HG02938 (cell line): ENCODE results near the gene TFCP2L1.

Source experiments
- ATAC-seq: cut with Tn5 transposase; IDR thresholded peaks from one replicate; pipeline ENCODE4 v1.9.1; 2021; ENCODE audit warnings: mild to moderate bottlenecking, moderate library complexity; ENCODE audit not compliant: unreplicated experiment

The TFCP2L1 gene

DNA sequence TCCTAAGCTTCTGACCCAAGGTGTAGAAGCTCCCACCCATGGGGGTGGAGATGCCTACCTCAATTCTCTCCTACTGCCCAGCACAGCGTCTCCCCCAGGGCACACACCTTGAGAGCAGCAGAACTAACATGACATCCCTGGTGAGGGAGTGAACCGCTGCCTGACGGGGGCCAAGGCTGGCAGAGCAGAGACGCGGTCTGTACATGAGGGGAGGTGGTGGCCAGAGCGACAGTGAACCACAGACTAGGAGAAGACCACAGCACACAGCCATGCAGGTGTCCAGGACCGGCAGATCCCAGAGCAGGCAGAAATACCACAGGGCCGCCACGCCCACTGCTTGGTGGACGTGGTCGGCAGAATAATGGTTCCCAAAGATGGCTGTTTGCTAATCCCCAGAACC lies 40.4 kb downstream of the TFCP2L1 start:
- ATAC-seq = no peak

DNA sequence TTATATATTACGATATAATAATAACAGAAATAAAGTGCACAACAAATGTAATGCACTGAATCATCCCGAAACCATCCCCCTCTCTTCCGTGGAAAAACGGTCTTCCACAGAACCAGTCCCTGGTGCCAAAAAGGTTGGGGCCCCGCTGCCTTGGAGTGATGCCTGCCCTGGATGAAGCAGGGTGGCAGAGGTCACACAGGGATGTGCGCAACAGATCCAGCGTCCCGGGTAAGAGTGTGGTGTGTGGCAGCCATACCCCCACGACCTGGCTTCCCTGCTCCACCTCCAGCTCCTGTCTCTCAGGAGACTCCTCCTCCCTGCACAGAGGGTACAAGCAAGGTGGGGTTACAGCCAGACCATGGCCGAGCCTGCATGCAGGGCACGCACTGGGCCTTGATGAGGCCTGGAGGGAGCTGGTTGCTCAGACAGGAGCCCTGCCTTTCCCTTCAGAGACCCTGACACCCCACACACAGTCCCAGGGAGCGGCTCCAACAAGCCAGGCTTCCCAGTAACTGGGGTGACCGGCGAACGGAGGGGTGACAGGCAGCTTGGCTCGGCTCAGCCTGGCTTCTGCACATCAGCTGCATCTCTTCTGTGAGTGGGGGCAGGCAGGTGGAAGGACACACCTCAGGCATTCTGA lies 41.1 kb downstream of the TFCP2L1 start:
- ATAC-seq = no peak

DNA sequence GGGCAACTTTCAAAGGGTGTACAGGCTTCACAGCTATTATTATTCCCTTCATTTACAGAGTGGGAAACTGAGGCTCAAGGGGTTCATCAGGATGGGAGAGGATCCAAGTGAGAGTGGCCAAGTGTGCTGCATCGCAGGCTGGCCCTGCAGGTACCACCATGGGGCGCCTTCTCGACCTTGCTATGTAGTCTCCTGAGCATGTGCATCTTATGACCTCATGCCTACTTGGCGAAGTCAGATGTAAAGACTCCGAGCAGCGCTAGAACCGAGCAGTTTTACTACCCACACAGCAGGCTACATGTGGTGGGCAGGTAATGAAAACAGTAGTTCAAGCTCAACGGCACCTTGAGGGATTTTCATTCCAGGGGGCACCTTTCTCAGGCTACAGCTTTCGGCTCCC lies 42.0 kb downstream of the TFCP2L1 start:
- no peak for ATAC-seq

DNA sequence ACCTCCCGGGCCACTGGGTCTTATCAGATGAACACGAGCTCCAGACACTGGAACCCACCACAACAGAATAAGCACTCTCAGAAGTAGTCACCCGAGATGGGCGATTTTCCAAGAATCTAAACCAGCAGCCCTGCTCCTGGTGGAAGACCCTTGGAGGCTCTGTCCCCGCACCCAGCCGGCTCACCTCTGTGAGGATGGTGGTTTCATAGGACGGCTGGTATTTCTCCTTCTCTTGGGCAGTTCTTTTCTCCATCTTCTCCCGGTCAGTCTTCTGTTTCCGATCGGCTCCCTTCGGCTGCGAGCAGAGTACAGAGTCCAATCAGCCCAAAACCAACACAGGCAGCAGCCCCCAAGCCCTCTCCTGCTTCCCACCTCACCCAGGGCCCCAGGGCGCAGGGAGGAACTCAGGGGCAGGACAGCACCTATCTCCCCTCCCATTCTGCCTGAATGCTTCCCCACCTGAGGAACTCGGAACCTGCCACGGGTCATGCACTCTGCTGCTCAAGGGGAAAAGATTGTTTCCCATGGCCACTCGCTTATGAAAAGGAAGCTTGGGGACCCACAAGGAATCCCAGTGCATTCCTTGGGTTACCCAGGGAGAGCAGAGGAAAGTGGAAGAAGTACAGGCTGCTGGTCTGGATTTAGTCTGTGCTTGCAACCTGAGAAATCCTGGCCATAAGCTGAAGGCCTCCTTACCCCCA lies 42.7 kb downstream of the TFCP2L1 start:
- no peak for ATAC-seq

- no peak for ATAC-seq
These were observed 43.5 kb downstream of the TFCP2L1 start for GRCh38 chr2:121241466-121241865.

GRCh38 chr2:121240436-121240835 lies 44.6 kb downstream of the TFCP2L1 start:
- no peak for ATAC-seq

DNA sequence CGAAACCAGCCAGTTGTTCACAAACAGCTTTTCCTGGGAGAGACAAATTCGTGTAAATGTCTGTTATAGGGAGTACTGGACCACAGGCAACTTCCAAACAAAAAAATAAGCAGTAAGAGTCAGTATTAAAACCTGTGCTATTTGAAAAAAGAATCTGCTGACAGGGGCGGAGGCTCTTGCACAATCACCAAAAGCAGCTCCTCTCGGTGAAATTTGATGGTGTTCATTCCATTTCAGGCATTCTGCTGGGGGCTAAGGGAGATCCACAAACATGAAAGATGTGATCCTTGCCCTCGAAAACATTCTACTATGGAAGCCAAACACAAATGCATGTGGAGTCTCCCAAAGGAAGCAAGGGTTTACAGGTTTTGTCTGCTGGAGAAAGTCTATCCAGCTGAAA lies 45.0 kb downstream of the TFCP2L1 start:
- ATAC-seq = no peak

GRCh38 chr2:121239471-121239870 lies 45.5 kb downstream of the TFCP2L1 start:
- ATAC-seq = no peak

GRCh38 chr2:121238828-121239227 lies 46.2 kb downstream of the TFCP2L1 start:
- no peak for ATAC-seq

DNA sequence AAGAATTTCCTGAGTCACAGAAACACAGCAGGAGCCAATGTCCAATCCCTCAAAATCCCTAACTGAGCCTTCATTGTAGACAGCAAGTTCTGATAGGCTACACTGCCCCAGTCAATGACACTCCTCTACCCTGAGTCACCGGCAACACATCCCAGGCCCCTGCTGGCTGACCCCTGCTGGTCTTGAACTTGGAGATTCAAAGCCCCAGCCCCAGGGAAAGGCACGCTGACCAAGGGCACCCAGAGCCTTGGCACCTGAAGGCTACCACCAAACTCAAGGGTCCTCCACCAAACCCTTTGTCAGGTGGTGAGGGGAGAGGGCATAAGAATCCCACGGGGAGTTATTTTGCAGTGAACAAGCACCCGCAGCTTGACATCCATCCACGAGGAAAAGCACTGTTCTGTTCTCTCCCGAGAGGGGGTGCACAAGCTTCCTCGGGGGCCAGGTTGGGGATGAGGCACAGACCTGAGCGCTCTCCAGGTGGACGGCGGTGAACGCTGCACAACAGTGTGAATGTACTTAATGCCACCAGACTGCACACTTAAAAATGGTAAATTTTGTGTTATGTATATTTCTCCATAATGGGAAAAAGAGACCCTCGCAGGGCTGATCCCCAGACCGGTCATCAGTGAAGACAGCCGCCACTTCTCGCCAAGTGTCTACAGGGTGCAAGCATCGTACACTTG lies 46.9 kb downstream of the TFCP2L1 start:
- no peak for ATAC-seq

GRCh38 chr2:121237336-121237979 lies 47.5 kb downstream of the TFCP2L1 start:
- ATAC-seq = no peak

- no peak for ATAC-seq
These were observed 48.3 kb downstream of the TFCP2L1 start for GRCh38 chr2:121236650-121237180.

DNA sequence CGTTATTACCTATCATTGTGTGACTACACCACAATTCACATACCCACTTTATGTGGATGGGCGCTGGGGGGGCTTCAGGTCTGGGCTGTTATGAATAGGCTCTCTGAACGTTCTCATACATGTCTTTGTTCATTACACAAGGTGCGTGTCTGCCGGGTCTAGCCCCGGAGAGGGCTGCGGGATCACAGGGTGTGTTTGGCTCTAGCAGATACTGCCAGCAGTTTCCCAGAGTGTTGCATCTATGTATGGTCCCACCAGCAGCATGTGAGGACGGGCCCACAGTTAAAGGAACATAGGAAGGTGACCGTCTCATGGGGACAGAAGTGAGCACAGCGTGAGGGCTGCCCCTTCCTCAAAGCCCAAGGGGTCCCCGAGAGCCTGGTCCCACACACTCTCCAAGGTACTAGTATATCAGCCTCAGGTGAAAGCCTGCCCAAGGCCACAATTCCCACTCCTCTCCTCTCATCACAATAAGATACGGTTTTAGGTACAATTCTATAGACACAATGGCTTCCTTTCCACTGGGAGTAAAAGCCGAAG lies 48.8 kb downstream of the TFCP2L1 start:
- ATAC-seq = no peak

GRCh38 chr2:121235542-121235941 lies 49.5 kb downstream of the TFCP2L1 start:
- no peak for ATAC-seq

- ATAC-seq = no peak
These were observed 50.2 kb downstream of the TFCP2L1 start for GRCh38 chr2:121234791-121235190.

GRCh38 chr2:121234144-121234543 lies 50.9 kb downstream of the TFCP2L1 start:
- no peak for ATAC-seq

DNA sequence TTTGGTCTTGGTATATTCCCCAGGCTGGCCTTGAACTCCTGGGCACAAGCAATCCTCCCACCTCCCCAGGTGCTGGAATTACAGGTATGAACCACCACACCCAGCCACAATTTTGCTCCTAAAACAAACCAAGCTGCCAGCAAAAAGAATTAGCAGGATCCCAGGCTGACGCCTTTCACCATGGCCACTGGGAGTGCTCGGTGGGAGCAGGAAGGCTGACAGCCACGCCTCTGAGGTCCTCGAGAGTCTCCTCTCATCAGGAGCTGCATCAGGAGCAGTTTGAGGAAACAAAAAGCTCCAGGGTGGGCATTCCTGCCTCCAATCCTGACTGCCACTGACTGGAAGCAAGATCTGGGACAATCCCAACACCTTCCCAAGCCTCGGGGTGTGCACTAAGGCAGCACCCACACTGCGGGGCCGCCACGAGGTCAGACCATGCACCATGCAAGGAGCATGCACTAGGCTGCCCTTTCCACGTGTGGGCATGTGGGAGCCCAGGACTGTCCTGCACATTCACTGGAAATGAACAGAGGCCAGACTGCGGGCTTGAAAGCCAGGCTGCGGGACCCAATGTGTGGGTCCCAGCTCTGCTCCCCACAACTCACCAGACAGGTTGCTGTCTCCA lies 51.4 kb downstream of the TFCP2L1 start:
- no peak for ATAC-seq

DNA sequence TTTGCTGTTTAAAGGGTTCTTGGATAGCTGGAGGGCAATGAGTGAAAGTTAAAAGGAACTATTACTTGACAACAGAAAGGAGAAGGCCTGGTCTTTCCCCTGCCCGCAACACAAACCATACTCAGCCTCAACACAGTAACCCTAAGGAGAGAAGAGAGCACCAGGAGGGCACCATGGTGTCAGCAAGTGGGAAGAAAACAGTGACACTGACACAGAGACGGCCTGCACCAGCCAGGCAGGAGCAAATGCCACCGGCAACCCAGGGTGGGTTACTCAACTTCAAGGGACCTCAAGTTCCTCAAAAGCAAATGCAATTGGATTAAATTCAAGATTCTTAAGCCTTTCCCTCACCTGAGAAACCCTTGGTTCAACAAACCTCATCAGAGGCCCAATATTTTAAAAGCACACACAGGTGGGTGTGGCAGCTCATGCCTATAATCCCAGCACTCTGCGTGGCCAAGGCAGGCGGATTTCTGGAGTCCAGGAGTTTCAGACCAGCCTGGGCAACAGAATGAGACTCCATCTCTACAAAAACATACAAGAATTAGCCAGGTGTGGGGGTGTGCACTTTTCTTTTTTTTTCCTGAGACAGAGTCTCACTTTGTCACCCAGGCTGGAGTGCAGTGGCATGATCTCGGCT lies 52.3 kb downstream of the TFCP2L1 start:
- no peak for ATAC-seq

- no peak for ATAC-seq
These were observed 53.5 kb downstream of the TFCP2L1 start for GRCh38 chr2:121231385-121232000.

DNA sequence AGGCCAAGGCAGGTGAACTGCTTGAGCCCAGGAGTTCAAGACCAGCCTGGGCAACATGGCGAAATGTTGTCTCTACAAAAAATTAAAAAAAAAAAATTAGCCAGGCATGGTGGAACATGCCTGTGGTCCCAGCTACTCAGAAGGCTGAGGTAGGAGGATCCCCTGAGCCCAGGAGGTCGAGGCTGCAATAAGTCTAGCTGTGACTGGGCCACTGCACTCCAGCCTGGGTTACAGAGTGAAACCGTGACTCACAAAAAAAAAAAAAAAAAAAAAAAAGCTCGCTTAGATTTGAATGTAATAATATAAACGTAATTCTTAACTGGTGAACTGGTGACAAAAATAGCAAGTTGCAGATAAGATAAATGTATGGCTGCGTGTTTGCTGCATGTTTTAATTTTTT lies 56.5 kb downstream of the TFCP2L1 start:
- ATAC-seq = no peak
